NT2/D1 (cell line): ENCODE data around the gene VRTN.

Source experiments
- YY1 ChIP-seq: IDR thresholded peaks from 2 replicates; pipeline ENCODE4 v1.6.1; 2011; ENCODE audit not compliant: insufficient read length, insufficient read depth
- ZNF274 ChIP-seq: IDR thresholded peaks from 2 replicates; pipeline ENCODE4 v1.6.1; 2011; ENCODE audit warnings: mild to moderate bottlenecking, low read depth, low read length

DNA sequence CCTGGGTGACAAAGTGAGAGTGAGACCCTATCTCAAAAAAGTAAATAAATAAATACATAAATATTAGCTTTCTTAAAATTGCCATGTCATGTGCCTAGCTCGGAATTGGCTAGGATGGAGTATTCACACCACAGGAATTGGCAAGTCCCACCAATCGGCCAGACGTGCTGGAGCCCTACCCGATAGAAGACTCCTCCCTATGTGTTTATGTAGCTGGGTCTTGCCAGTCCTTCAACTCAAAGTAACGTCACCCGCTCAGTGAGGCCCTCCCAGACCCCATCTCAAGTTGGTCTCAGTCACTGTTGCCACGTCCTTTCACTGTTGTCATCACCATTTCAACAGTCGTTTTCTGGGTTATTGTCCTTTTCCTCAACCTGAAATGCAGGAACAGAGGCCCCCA, 20.2 kb downstream of the VRTN start:
- TF ChIP-seq YY1 (no peak), ZNF274 (no peak)
